Activated CD4-positive, CD25-positive, alpha-beta regulatory T cell treated with anti-CD3 and anti-CD28 coated beads, Interleukin-2, amount 50 U/mL, for 16 hours (primary cell): ENCODE data around the gene BICDL1.

Source experiments
- DNase-seq: peaks from one replicate; pipeline ENCODE4 v3.0.0-alpha.2; 2020; ENCODE audit warnings: low read depth, low spot score

BICDL1 gene

GRCh38 chr12:120125792-120126634, 137.0 kb downstream of the BICDL1 start:
- DNase-seq, result no peak

DNA sequence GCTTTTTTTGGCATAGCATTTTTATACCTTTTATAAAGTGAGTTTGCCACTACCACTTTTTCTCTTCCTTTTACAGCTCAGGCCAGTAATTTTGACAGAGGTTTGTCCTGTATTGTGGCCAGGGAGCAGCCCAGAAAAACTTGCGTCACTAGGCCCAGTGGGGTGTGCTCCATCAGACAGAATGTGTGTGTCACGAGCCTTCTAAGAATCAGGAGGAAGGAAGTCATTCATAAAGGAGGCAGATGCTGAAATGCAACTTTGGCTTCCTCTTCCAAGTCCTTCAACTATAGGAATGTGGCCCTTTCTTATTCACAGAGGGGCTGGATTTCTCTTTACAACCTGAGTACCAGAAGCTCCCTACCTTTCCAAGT, 137.6 kb downstream of the BICDL1 start:
- no peak for DNase-seq

DNA sequence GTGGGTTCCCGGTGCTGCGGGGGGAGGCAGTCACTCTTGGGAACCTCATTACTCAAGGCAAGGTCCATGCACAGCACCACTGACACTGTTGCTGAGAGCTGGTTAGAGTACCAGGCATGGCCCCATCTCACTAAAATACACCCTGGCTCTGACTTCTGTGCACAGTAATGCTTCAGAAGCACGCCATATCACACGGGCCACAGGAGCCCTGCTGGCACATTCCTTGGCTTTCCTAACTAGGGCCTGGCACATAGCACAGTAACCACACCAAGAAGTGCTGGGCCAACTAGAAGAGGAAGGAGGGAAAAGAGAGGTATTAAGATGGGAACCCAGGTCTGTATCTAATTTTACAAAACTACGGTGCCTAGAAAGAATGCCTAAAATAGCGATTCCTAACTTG, 141.0 kb downstream of the BICDL1 start:
- DNase-seq, result no peak

GRCh38 chr12:120131116-120131515, 142.1 kb downstream of the BICDL1 start:
- DNase-seq, result no peak

DNA sequence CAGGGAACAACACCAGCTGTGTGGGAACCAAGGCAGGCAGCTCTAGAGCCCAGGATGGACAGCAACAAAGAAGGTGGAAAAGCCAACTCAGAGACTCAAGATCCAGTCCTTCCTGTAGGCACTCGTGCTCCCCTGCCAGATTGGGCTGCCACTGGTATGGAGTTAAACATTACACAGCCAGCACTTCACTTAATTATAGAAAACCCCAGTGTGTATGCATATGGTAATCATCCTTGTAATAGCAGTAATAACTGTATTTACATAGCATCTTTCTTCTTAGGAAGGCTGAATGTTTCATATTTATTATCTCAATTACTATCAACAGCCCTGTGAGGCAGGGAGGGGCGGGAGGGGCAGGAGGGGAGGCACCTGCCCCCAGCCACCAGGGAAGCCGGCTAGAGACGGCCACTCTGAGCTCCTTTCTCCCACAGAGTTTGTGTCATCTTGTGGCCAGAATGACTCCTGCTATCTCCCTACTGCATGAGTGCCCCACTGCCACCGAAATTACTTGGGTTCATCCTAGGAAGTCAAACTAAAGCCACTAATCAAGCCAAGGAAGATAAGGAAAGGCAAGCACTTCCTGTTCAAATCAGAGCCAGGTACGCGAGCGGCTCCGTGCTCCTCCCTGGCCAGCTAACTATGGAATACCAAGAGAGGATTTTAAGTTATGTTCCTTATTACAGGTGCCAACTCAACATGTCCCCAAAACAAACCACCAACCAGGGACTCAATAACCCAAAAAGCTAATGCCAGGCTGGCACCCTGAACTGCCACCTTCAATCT, 143.2 kb downstream of the BICDL1 start:
- no peak for DNase-seq

GRCh38 chr12:120132863-120133385, 143.9 kb downstream of the BICDL1 start:
- no peak for DNase-seq

DNA sequence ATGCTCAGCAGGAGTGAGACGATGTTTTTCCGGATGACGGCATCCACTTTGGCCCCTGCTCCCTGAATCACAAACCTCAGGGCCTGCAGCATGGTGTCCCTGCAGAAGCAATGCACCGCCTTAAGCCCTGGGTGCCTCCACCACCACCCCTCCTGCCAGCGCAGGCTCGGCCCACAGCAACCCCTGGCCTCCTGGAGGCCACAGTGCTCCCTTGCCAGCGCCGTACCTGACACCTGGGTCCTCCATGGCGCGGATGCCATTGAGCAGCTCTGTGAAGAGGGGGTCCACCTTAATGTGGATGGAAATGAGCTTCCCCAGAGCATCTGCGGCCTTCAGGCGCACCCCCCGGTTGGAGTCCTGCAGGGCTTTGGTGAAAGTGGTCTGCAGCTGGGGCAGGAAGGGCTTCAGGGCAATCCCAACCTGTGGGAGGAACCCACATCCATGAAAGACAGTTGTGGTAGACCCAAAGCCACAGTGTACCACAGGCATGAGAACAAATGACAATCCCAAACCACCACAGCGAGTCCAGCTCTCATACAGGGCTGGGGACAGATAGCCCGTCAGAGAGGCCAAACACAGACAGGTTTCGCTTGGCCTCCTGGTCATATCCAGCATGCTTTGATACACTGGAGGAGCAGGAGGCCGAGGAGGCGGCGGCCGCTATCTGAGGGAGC, 145.4 kb downstream of the BICDL1 start:
- DNase-seq, result no peak

DNA sequence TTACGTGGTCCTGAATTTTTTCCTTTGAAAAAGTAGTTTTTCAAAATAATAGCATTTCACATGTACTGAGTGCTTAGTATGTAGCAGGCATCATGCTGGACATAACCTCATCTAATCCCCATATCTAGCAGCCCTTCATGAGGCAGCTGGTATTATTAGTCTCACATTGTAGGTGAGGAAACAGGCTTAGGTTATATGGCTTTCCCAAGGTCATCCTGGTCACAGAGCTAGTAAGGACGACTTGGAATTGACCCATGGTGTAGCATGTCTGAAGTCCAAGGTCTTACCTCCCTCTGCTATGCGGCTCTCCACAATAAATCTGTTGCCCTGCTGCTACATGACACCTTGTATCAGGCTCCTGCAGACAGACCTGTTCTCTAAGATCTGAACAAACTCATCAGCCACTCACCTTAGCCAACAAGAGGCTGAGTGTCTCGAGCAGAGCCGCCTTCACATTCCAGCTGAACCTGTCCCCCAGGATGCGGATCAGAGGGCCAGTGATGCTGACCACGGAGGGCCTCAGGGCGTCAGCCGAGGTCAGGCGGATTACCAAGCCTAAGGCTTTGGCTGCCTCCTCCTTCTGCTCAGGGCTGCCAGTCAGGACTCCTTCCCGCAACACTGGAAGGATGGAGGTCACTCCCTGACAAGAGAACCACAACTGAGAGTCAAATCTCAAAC, 147.2 kb downstream of the BICDL1 start:
- DNase-seq, result no peak

DNA sequence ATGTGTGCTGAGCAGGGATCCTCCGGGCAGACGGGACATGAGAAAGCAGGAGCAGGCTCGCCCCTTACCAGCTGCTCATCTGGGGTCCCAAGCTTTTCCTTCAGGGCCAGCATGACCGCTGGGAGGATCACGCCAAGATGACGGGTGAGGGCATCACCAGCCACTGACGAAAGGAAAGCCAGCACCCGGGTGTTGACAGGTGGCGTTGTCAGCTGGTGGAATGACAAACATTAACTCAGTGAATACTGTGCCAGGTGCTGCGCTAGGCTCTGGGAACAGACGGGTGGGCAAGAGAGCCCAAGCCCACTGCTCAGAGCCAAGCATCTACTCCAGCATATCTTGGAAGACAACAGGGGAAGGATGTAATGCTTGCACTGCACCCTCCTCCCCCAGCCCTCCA, 148.8 kb downstream of the BICDL1 start:
- DNase-seq, result no peak

GRCh38 chr12:120138366-120138765, 149.3 kb downstream of the BICDL1 start:
- DNase-seq, result no peak

GRCh38 chr12:120139958-120140357, 150.9 kb downstream of the BICDL1 start:
- DNase-seq, result no peak

DNA sequence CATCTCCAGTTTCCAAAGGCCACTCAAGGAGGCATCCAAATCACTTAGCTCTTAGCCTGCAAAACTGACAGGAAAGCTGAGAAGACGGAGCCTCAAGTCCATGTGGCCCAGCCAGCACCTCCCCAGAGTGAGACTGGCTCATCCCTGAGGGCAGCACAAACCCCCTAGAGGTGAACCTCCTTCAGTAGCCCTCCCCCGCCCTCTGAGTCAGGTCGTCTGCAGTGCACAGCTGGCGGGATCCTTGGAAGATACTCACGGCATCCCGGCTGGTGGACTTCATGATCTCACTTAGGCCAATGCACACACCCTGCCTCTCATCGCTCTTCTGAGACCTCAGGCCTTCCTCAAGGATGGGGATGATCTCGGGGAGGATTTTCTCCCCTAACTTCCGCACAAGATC, 151.6 kb downstream of the BICDL1 start:
- no peak for DNase-seq

DNA sequence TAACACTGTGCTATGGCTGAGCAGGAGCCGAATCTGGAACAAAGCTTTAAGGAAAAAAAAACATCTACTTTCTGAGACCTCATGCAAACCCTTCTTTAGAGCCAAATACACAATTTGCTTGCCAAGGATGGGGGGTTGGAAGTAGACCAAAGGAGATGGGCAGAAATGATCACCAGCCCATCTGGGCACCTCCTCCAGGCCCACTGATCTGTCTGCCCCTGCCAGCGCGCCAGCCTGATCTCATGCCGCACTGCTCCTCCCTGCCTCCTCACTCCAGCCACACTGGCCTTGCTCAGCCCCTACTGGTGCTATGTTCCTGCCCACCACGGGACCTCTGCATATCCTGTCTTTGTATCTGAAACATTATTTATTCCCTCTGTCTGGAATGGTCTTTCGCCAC, 152.3 kb downstream of the BICDL1 start:
- DNase-seq, result no peak

GRCh38 chr12:120142231-120142877, 153.3 kb downstream of the BICDL1 start:
- DNase-seq, result no peak
